A673 (cell line): ENCODE measurements around the gene CNN1.

Source experiments
- EZH2 ChIP-seq: fragments of 200-600 bp; sonication (generic); IDR thresholded peaks from 2 replicates; pipeline ENCODE4 v1.6.1; 2017; ENCODE audit warnings: borderline replicate concordance, low read depth, mild to moderate bottlenecking, mixed read lengths, antibody characterized with exemption, low read length; ENCODE audit not compliant: poor library complexity, severe bottlenecking
- TF ChIP-seq, protein P1 (sequence below): fragments of 300-800, 200-600 bp; sonication (generic); conservative IDR thresholded peaks from 2 replicates; pipeline ENCODE4 v1.5.1; 2017; ENCODE audit warnings: low read depth, mild to moderate bottlenecking, antibody characterized with exemption, low read length, moderate library complexity, mixed read lengths

DNA sequence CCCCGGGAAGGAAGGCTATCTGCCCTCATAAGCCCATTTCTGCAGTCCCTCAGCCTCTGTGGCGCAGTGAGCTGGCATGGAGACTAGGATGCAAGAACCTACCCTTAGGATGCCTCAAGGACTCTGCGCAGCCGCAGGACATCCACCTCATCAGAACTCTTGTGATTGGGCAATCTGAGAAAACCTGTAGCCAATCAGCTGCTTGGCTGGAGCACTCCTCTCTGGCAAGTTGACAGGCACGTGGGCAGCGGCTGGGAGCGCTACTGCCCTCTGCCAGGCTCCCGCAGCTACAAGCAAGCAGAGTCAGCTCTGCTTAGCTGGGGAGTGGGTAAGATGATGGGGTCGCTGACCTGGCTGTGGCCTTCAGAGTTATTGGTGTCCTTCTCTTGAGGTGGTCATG is 8.2 kb upstream of the CNN1 start:
- TF ChIP-seq, protein P1, sequence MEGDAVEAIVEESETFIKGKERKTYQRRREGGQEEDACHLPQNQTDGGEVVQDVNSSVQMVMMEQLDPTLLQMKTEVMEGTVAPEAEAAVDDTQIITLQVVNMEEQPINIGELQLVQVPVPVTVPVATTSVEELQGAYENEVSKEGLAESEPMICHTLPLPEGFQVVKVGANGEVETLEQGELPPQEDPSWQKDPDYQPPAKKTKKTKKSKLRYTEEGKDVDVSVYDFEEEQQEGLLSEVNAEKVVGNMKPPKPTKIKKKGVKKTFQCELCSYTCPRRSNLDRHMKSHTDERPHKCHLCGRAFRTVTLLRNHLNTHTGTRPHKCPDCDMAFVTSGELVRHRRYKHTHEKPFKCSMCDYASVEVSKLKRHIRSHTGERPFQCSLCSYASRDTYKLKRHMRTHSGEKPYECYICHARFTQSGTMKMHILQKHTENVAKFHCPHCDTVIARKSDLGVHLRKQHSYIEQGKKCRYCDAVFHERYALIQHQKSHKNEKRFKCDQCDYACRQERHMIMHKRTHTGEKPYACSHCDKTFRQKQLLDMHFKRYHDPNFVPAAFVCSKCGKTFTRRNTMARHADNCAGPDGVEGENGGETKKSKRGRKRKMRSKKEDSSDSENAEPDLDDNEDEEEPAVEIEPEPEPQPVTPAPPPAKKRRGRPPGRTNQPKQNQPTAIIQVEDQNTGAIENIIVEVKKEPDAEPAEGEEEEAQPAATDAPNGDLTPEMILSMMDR = peak; percentile 58
- TF ChIP-seq EZH2 = no peak
